Measurements from ENCODE around the gene CDH4. TPM values are rescaled to one million over a fixed set of nuclear protein-coding genes. Genes with fewer than 3 reads are reported as not detected.

Gene CDH4
- total RNA-seq, 4 donors from 2014 or later, result 0.71 to 4.2 (median 2.9) TPM

DNA sequence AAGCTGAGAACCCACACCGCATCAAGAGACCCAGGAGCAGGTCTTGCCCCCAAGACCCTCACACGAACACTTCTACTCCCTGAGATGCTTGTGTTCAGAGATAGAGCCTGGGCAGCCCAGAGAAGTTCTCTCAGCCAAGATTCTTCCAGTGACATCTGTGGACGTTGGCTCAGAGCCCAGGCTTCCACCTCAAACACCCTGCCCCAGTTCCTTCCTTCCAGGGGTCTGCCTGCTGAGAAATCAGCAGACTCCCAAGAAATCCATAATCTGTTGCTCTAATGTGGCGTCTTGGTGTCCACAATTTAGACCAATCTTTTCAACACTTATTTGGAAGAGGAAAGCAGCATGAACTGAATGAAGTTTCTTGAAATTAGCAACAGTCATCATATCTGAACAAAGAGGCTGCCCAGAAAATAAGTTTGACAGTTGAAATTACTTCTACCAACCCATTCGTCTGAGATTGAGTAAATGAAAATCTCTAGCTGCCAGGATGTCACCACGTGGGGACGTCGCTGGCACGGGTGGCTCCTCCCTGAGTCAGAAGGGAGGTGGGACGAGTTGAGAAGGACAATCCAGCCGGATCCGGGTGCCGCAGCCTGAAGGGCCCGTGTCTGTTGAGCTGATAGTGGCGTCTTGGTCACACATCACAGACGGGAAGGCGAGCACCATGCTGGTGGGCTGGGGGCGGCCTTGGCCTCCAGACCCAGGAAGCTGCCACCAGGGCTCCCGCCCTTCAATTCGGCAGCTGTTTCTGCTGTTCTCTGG, 412.7 kb downstream of the CDH4 start:
- H3K4me3 ChIP-seq (ENCODE audit: low read depth, poor library complexity, severe bottlenecking), result no peak overlapping the region
- TF ChIP-seq, protein P1, sequence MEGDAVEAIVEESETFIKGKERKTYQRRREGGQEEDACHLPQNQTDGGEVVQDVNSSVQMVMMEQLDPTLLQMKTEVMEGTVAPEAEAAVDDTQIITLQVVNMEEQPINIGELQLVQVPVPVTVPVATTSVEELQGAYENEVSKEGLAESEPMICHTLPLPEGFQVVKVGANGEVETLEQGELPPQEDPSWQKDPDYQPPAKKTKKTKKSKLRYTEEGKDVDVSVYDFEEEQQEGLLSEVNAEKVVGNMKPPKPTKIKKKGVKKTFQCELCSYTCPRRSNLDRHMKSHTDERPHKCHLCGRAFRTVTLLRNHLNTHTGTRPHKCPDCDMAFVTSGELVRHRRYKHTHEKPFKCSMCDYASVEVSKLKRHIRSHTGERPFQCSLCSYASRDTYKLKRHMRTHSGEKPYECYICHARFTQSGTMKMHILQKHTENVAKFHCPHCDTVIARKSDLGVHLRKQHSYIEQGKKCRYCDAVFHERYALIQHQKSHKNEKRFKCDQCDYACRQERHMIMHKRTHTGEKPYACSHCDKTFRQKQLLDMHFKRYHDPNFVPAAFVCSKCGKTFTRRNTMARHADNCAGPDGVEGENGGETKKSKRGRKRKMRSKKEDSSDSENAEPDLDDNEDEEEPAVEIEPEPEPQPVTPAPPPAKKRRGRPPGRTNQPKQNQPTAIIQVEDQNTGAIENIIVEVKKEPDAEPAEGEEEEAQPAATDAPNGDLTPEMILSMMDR (IDR thresholded peaks at IDR 0.05), result no peak
- no peak for TF ChIP-seq POLR2A (IDR thresholded peaks at IDR 0.05)
- 62 to 72% methylated on average over 19 to 20 of the region's 20 CpGs for WGBS, 2 donors
- intact Hi-C loops (cut with DNase I; ENCODE audit: low total_unique reads), result no loop called here
- DNase-seq (ENCODE audit: low spot score in 2 of 2), result no peak

DNA sequence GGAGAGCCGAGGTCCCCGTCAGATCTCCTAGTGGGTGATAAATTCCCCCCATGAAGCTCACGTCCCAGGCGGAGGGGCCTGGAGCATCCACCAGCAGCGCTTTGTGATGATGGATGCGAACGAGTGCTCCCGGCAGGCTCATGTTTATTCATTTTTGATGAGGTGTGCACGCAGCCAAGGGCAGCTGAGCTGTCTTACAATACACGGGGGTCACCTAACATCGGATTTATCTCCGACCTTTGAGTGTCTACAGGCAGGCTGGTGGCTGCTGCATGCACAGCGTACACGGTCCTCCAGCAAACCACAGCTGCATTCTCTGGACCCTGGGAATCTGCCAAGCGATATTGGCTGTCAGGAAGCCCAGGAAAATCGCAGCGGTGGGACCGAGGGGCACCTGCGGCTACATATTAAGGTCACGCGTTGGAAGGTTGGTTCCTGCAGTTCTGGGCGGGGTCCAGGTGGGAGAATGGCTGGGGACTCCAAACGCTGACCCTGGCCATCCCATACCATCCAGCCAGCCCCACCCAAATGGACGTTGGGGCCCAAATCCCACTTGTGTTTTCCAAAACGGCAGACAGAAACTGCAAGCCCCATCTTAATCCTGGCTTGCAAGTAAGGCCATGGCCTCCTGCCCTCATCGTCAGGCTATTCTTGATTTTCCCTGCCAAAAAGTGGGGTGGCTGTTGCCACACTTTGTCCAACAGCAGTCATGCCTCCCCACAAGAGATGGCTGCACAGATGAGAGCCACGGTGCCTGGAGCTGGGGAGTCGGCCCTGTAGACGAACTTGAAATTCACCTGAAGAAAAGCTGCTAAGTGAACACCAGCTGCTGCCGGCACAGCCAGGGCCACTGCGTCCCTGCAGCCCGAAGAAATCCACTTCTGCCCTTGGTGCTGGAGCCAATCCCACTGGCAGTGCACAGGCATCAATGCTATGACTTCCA, 413.7 kb downstream of the CDH4 start:
- no peak for TF ChIP-seq POLR2A (IDR thresholded peaks at IDR 0.05)
- TF ChIP-seq, protein P1 (IDR thresholded peaks at IDR 0.05), result no peak
- H3K4me3 ChIP-seq (ENCODE audit: low read depth, poor library complexity, severe bottlenecking), result no peak overlapping the region
- WGBS, 2 donors, result 78 to 87% methylated on average over 31 to 32 of the region's 32 CpGs
- no peak for DNase-seq (ENCODE audit: low spot score in 2 of 2)
- intact Hi-C loops (cut with DNase I; ENCODE audit: low total_unique reads), result no loop called here

DNA sequence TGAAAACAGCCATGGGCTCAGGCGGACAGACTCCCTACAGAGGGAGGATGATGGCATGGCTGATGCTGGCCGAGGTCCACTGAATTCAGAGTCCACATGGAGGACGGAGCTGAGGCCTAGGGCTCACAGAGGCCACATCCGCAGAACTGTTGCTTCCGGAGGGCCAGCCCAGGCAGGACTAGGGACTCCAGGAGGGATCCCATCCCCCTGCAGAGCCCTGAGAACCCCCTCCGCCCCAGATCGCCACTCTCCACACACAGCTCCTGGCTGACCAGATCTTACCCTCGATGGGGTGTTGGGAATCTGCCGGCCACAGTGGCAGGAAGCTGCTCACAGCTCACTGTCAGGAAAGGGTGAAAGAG, 414.4 kb downstream of the CDH4 start:
- TF ChIP-seq, protein P1 (IDR thresholded peaks at IDR 0.05), result no peak
- TF ChIP-seq POLR2A (IDR thresholded peaks at IDR 0.05), result no peak
- H3K4me3 ChIP-seq (ENCODE audit: low read depth, poor library complexity, severe bottlenecking), result no peak overlapping the region
- WGBS, 2 donors, result 76 to 92% methylated on average over 8 to 9 of the region's 9 CpGs
- no peak for DNase-seq (ENCODE audit: low spot score in 2 of 2)
- intact Hi-C loops (cut with DNase I; ENCODE audit: low total_unique reads), result no loop called here

DNA sequence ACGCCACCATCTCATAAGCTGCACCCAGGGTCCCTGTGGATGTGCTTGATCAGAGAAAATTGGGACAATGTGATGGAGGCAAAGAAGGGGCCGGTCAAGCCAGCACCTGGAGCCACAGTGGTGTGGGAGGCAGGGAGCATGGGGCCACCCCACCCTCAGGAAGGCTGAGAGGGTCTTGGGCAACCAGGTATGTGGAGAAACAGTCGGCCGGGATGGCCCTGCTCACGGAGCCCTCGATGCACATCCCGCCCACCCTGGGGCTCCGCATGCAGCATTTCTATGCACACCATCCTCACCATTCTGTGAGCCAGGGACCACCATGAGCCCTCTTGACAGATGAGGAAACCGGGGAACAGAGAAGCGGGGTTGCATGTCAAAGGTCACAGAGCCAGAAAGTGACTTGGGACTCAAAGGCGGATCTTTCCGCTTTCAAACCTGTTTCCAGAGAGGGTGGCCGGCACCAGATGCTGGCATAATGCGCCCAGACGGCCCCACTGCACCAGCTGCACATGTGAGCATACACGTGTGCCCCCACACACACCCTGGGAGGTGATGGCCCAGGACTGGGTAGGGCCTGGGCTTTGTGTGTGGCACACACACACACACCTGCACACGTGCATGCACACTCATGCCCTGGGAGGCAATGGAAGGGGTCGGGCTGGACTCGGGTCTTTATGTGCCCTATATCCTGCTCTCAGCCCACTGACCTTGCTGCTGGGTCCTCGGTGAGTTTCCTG, 415.2 kb downstream of the CDH4 start:
- TF ChIP-seq POLR2A (IDR thresholded peaks at IDR 0.05), result no peak
- TF ChIP-seq, protein P1 (IDR thresholded peaks at IDR 0.05), result no peak
- DNase-seq (ENCODE audit: low spot score in 2 of 2), result no peak
- H3K4me3 ChIP-seq (ENCODE audit: low read depth, poor library complexity, severe bottlenecking), result no peak overlapping the region
- intact Hi-C loops (cut with DNase I; ENCODE audit: low total_unique reads), result no loop called here
- WGBS, 2 donors, result 79 to 81% methylated on average over 20 of the region's 20 CpGs

DNA sequence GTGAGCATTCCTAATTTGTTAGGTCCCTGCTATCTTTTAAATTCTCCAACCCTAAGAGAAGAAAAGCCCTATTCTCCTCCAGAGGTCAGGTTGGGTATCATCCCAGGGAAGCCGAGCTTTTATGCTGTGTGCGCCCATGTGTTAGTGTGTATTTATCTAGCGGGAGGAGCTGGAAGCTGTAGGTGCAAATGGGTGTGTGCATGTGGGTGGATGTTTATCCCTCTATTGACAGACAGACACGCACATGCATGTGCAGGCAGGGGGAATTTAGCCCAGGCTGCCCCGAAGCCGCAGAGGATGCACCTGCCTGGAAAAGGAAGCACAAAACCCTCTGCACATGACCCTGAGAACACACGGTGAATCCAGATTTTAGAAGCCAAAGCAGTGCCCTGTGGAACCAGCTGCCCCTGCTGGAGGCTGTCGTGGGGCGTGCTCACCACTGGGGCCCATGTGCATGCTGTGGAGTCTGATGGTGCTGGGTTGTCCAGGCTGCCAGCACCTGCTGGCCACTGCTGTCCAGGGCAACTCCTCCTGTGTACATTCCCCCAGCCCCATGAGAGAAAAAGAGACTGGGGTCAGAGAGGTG, 416.1 kb downstream of the CDH4 start:
- 29 to 34% methylated on average over 9 of the region's 9 CpGs for WGBS, 2 donors
- intact Hi-C loops (cut with DNase I; ENCODE audit: low total_unique reads), result no loop called here
- no peak for TF ChIP-seq POLR2A (IDR thresholded peaks at IDR 0.05)
- TF ChIP-seq, protein P1 (IDR thresholded peaks at IDR 0.05), result no peak
- no peak overlapping the region for H3K4me3 ChIP-seq (ENCODE audit: low read depth, poor library complexity, severe bottlenecking)
- DNase-seq (ENCODE audit: low spot score in 2 of 2), result no peak
